ENCODE measurements around the gene FBXO34.

DNA sequence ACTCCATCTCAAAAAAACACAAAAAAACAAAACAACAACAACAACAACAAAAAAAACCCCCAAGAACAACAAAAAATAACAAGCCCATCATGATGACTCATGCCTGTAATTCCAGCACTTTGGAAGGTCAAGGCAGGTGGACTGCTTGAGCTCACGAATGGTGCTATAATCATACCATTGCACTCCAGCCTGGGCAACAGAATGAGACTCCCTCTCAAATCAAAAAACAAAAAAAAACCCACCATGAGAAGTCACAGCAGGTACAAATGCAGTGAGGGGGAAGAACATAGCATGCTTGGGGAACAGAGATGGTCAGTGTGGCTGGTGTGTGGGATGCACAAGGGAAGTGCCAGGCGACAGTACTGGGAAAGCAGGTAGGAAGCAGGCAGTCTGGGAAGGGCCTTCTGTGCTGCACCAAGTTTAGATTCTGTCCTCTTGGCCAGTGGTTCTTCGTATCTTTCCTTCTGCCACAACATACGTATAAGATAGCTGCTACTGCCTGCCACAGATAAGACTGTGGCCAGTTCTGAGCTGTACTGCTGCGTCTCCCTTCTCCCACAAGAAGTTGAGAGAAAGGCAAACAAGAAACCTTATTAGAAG is 112.4 kb downstream of the FBXO34 start:
- no peak for TF ChIP-seq CTCF (IDR thresholded peaks at IDR 0.05)
- no peak for TF ChIP-seq POLR2A (IDR thresholded peaks at IDR 0.05)

All from thyroid gland (tissue), 4 donors.